IPS-18a (cell line): ENCODE measurements around the gene TEN1.
A peak's percentile ranks its signal among the peaks of the same experiment; 100 is the strongest.
"Not testable (repeated sequence)": the region's sequence is repeated elsewhere in the genome, so short reads cannot be mapped to it uniquely, and the experiment has no call there.

Source experiments
- H3K27ac ChIP-seq: one replicate; pipeline ENCODE4 v1.5.1; 2013; ENCODE audit warnings: low read length
- H3K27me3 ChIP-seq: one replicate; pipeline ENCODE4 v1.6.1; 2013; ENCODE audit warnings: mild to moderate bottlenecking, low read length; ENCODE audit not compliant: control insufficient read depth, insufficient read depth
- H3K36me3 ChIP-seq: one replicate; pipeline ENCODE4 v1.6.1; 2013; ENCODE audit warnings: low read depth, low read length; ENCODE audit not compliant: control insufficient read depth
- H3K4me1 ChIP-seq: one replicate; pipeline ENCODE4 v1.6.1; 2013; ENCODE audit warnings: low read depth, low read length; ENCODE audit not compliant: control insufficient read depth
- H3K4me3 ChIP-seq: one replicate; pipeline ENCODE4 v1.5.1; 2013; ENCODE audit warnings: low read length
- H3K9ac ChIP-seq: one replicate; pipeline ENCODE4 v1.6.1; 2013; ENCODE audit warnings: mild to moderate bottlenecking, low read length, moderate library complexity
- H3K9me3 ChIP-seq: one replicate; pipeline ENCODE4 v1.6.1; 2013; ENCODE audit warnings: low read depth, low read length; ENCODE audit not compliant: control insufficient read depth

TEN1 gene

GRCh38 chr17:75950855-75951554 is 28.0 kb upstream of the TEN1 start:
- Histone ChIP-seq H3K36me3 (peaks cover 68% of the 10 kb centered on the region), H3K9ac (no peak overlapping the region), H3K27me3 (no peaks in the 10 kb centered on the region), H3K27ac (no peak overlapping the region), H3K4me3 (no peak overlapping the region), H3K4me1 (no peaks in the 10 kb centered on the region), H3K9me3 (no peaks in the 10 kb centered on the region)

- peak overlapping the region; percentile 54 for H3K27ac ChIP-seq
These were observed 19.8 kb upstream of the TEN1 start for GRCh38 chr17:75959051-75959838.

DNA sequence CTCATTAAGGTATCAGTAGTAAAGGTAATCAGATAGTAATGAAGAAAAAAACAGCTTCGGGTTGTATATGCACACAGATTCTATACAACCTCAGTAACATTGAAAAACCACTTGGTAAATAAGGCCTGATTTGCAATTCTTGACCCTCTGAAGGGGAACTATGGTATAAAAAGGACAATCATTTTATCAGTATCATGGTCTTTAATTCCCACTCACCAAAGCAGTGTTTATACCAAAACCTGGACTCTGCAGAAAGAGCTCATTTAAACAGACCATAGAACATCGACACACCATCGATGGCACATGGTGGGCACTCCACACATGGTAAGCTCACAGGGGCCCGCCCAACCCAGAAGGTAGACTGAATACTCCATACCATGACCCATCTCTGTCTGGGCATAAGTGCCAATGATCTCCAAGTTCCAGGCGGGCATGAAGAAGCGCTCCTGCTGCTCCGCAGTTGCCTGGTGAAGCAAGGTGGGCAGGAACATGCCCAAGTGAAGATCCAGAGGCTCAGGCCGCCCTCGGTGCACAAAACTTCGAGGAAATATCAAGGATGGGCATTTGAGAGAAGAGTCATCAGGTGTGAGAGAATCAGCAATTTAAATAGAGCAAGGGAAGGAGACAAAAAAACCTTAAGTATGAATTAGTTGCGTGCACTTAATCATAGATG is 19.1 kb upstream of the TEN1 start:
- no peak overlapping the region for H3K9ac ChIP-seq
- H3K27me3 ChIP-seq: no peaks in the 10 kb centered on the region
- H3K9me3 ChIP-seq: no peaks in the 10 kb centered on the region
- H3K36me3 ChIP-seq: peaks cover 11% of the 10 kb centered on the region
- peak overlapping the region; percentile 25 for H3K4me3 ChIP-seq
- peaks cover 20% of the 10 kb centered on the region for H3K4me1 ChIP-seq
- H3K27ac ChIP-seq: no peak overlapping the region

More at GRCh38 chr17:75959051-75959838, 19.8 kb upstream of the TEN1 start:
- Histone ChIP-seq H3K27me3 (no peaks in the 10 kb centered on the region), H3K4me1 (peaks cover 20% of the 10 kb centered on the region), H3K4me3 (peak overlapping the region; percentile 25), H3K9me3 (no peaks in the 10 kb centered on the region), H3K9ac (peak overlapping the region; percentile 28), H3K36me3 (peaks cover 11% of the 10 kb centered on the region)

- Histone ChIP-seq H3K27ac (no peak overlapping the region), H3K9ac (no peak overlapping the region), H3K9me3 (no peaks in the 10 kb centered on the region), H3K4me3 (no peak overlapping the region), H3K36me3 (peaks cover 2% of the 10 kb centered on the region), H3K27me3 (no peaks in the 10 kb centered on the region), H3K4me1 (peaks cover 2% of the 10 kb centered on the region)
These were observed 13.6 kb upstream of the TEN1 start for GRCh38 chr17:75965468-75965867.

DNA sequence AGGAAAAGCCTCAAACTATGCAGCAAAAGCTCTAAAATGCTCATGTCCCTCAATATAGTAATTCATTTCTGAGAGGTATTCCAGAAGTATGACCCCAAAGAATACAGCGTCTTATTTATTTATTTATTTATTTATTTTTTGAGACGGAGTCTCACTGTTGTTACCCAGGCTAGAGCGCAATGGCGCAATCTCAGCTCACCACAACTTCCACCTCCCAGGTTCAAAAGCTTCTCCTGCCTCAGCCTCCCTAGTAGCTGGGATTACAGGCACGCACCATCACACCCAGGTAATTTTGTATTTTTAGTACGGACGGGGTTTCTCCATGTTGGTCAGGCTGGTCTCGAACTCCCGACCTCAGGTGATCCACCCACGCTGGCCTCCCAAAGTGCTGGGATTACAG is 10.0 kb upstream of the TEN1 start:
- not testable (repeated sequence) for H3K36me3 ChIP-seq, H3K27me3 ChIP-seq, H3K4me1 ChIP-seq, H3K27ac ChIP-seq, H3K9ac ChIP-seq, H3K4me3 ChIP-seq, H3K9me3 ChIP-seq

DNA sequence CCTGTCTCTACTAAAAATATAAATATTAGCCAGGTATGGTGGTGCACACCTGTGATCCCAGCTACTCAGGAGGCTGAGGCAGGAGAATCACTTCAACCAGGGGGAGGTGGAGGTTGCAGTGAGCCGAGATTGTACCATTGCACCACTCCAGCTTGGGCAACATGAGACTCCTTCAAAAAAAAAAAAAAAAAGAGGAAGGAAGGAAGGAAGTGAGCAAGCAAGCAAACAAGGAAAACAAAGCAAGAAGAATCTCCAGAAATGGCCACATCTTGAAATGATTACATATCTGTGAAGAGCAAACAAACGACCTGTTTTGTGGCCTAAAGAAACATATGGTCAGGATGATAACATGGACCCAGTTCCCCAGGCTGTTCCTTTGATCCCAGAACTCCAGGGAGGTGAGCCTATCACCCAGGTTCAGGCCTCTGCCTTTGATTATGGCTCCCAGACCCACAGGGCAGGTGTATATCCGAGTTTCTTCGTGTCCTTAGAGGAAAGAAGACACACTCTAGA is 9.0 kb upstream of the TEN1 start:
- Histone ChIP-seq H3K9me3 (no peaks in the 10 kb centered on the region), H3K27ac (no peak overlapping the region), H3K27me3 (no peaks in the 10 kb centered on the region), H3K4me3 (no peak overlapping the region), H3K9ac (no peak overlapping the region), H3K36me3 (peaks cover 8% of the 10 kb centered on the region), H3K4me1 (no peaks in the 10 kb centered on the region)

- H3K9me3 ChIP-seq: no peaks in the 10 kb centered on the region
- no peak overlapping the region for H3K4me3 ChIP-seq
- no peaks in the 10 kb centered on the region for H3K27me3 ChIP-seq
- no peak overlapping the region for H3K27ac ChIP-seq
- no peaks in the 10 kb centered on the region for H3K4me1 ChIP-seq
- H3K36me3 ChIP-seq: peaks cover 8% of the 10 kb centered on the region
- no peak overlapping the region for H3K9ac ChIP-seq
These were observed 8.4 kb upstream of the TEN1 start for GRCh38 chr17:75970626-75971025.

DNA sequence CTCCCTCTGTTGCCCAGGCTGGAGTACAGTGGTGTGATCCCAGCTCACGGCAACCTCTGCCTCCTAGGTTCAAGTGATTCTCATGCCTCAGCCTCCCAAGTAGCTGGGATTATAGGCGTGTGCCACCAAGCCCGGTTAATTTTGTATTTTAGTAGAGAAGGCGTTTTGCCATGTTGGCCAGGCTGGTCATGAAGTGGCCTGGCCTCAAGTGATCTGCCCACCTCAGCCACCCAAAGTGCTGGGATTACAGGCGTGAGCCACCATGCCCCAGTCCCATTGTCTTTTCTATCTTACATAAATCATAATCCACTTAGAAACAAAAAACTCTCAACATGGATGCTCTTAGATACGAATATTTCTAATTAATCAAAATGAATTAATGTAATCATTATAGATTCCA is 3.9 kb upstream of the TEN1 start:
- not testable (repeated sequence) for H3K9ac ChIP-seq, H3K4me1 ChIP-seq

DNA sequence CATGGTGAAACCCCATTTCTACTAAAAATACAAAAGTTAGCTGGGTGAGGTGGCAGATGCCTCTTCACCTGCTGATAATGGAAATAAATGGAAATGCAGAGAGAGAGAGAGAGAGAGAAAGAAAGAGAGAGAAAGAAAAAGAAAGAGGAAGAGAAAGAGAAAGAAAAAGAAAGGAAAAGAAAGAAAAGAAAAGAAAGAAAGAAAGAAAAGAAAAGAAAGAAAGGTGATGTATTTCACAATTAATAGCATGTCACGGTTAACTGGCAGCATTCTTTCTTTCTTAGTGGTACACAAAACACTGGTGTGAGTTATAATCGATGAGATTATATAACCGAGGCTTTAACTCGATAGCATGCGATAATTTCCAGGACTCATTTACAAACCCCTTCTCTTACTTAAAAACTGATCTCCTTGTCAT is 3.3 kb upstream of the TEN1 start:
- H3K9ac ChIP-seq: no peak overlapping the region
- no peak overlapping the region for H3K27ac ChIP-seq
- H3K36me3 ChIP-seq: peaks cover 13% of the 10 kb centered on the region
- H3K9me3 ChIP-seq: no peaks in the 10 kb centered on the region
- no peak overlapping the region for H3K4me3 ChIP-seq
- H3K27me3 ChIP-seq: no peaks in the 10 kb centered on the region
- peaks cover 8% of the 10 kb centered on the region for H3K4me1 ChIP-seq

More for the DNA sequence above, 3.9 kb upstream of the TEN1 start:
- H3K4me3 ChIP-seq, H3K9me3 ChIP-seq, H3K27me3 ChIP-seq, H3K27ac ChIP-seq: not testable (repeated sequence)
- peaks cover 13% of the 10 kb centered on the region for H3K36me3 ChIP-seq

DNA sequence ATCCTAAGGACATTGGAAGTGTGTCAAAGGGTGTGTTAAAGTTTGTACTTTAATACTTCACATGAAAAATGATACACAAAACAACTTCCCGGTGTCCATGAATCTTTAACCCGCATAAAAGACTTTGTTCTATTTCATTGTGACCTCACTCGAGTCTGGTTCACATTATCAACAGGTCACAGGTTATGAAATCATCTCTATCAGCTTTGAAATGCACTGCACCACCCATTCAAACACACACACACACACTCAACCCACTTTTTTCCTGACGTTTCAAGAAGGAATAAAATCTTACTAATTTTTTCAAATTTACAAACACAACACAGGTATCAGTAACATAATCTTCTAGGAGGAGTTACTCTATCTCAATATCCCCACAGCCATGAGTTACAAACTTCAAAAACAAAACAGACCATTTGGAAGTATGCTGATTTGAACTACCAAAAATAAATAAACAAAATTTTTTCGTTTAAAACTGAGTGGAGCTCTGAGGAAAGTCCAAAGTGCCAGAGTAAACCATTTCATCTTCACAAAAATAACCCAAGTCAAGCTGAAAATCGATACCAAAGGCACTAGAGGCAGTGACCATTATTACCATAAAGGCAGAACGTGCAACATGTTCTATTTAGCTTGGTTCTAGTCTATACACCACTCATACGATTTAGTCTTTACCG is 2.7 kb upstream of the TEN1 start:
- H3K4me3 ChIP-seq: no peak overlapping the region
- H3K9me3 ChIP-seq: no peaks in the 10 kb centered on the region
- H3K36me3 ChIP-seq: peaks cover 13% of the 10 kb centered on the region
- H3K27ac ChIP-seq: no peak overlapping the region
- H3K9ac ChIP-seq: no peak overlapping the region
- no peaks in the 10 kb centered on the region for H3K27me3 ChIP-seq
- H3K4me1 ChIP-seq: peaks cover 11% of the 10 kb centered on the region

DNA sequence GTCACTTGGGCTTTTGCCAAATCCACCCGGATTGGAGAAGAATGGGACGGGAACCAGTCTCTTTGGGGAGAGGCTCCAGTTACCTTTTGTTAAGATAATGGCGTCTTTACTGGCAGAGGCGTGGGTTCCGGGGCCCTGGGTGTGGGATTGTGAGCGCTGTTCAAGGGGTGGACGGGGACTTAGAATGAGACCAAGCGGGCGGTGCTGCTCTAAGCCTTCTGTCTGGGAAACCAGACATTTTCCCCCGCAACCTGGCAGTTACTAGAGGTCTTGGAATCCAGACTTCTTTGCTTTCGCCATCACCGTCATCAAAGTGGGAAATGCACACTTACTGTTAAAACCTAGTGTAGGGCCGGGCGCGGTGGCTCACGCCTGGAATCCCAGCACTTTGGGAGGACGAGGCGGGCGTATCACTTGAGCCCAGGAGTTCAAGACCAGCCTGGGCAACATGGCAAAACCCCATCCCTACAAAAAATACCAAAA is 706 bp downstream of the TEN1 start:
- H3K9me3 ChIP-seq: no peaks in the 10 kb centered on the region
- H3K27me3 ChIP-seq: no peaks in the 10 kb centered on the region
- H3K36me3 ChIP-seq: peaks cover 4% of the 10 kb centered on the region
- H3K9ac ChIP-seq: peak overlapping the region; percentile 95
- peak overlapping the region; percentile 89 for H3K4me3 ChIP-seq
- peaks cover 24% of the 10 kb centered on the region for H3K4me1 ChIP-seq
- peak overlapping the region; percentile 85 for H3K27ac ChIP-seq
